Epidermal melanocyte (primary cell): ENCODE data around the gene CEMIP.

Source experiments
- DNase-seq: peaks from one replicate; pipeline ENCODE4 v3.0.0; 2011; ENCODE audit warnings: low spot score; ENCODE audit not compliant: insufficient read length

CEMIP gene

GRCh38 chr15:80929225-80929624 is 150.1 kb downstream of the CEMIP start:
- DNase-seq = no peak

- no peak for DNase-seq
Observed at GRCh38 chr15:80929689-80930088, 150.5 kb downstream of the CEMIP start.

- DNase-seq = no peak
Observed at GRCh38 chr15:80931191-80931590, 152.0 kb downstream of the CEMIP start.

GRCh38 chr15:80931721-80932512 is 152.7 kb downstream of the CEMIP start:
- DNase-seq = no peak

- no peak for DNase-seq
Observed at GRCh38 chr15:80932513-80932815, 153.3 kb downstream of the CEMIP start.

GRCh38 chr15:80932989-80933388 is 153.8 kb downstream of the CEMIP start:
- no peak for DNase-seq

- no peak for DNase-seq
Observed at GRCh38 chr15:80934761-80935221, 155.6 kb downstream of the CEMIP start.

GRCh38 chr15:80936288-80937078 is 157.3 kb downstream of the CEMIP start:
- no peak for DNase-seq

- DNase-seq = no peak
Observed at GRCh38 chr15:80937718-80938117, 158.5 kb downstream of the CEMIP start.

- no peak for DNase-seq
Observed at GRCh38 chr15:80939216-80939615, 160.0 kb downstream of the CEMIP start.

GRCh38 chr15:80940331-80940730 is 161.2 kb downstream of the CEMIP start:
- DNase-seq = no peak

GRCh38 chr15:80940851-80941250 is 161.7 kb downstream of the CEMIP start:
- DNase-seq = no peak

GRCh38 chr15:80942266-80942665 is 163.1 kb downstream of the CEMIP start:
- DNase-seq = no peak

GRCh38 chr15:80942746-80943565 is 163.8 kb downstream of the CEMIP start:
- DNase-seq = no peak

- DNase-seq = no peak
Observed at GRCh38 chr15:80944818-80945217, 165.6 kb downstream of the CEMIP start.

GRCh38 chr15:80945605-80946004 is 166.4 kb downstream of the CEMIP start:
- no peak for DNase-seq

GRCh38 chr15:80946576-80946975 is 167.4 kb downstream of the CEMIP start:
- no peak for DNase-seq

GRCh38 chr15:80948651-80949292 is 169.6 kb downstream of the CEMIP start:
- DNase-seq = no peak

GRCh38 chr15:80949756-80950155 is 170.6 kb downstream of the CEMIP start:
- no peak for DNase-seq

GRCh38 chr15:80950291-80951078 is 171.3 kb downstream of the CEMIP start:
- DNase-seq = no peak

GRCh38 chr15:80951941-80952340 is 172.8 kb downstream of the CEMIP start:
- DNase-seq = no peak
